T-helper 9 cell (primary cell): ENCODE data around the gene NRP1.
"Not testable (repeated sequence)": the region's sequence is repeated elsewhere in the genome, so short reads cannot be mapped to it uniquely, and the experiment has no call there.

Experiments
- DNase-seq: peaks from one replicate; pipeline ENCODE4 v3.0.0-alpha.2; 2020

Gene NRP1

DNA sequence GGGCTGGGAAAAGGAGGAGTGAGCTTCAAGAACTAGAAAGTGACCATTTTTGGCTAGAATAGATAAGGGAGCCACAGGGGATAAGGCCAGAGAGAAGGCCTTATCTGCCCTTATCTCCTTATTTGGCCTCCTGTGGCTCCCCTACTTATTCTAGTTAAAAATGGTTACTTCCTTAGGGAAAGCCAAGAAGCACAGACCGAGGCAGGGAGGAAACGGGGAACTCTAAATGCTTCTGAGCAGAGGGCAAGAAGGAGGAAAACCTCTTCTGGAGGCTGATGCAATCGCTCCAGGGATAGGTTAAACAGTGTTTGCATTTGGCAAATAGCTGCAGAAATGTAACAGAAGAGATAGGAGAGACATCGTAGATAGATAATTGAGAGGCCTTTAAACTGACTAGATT, 18.6 kb downstream of the NRP1 start:
- DNase-seq = no peak

DNA sequence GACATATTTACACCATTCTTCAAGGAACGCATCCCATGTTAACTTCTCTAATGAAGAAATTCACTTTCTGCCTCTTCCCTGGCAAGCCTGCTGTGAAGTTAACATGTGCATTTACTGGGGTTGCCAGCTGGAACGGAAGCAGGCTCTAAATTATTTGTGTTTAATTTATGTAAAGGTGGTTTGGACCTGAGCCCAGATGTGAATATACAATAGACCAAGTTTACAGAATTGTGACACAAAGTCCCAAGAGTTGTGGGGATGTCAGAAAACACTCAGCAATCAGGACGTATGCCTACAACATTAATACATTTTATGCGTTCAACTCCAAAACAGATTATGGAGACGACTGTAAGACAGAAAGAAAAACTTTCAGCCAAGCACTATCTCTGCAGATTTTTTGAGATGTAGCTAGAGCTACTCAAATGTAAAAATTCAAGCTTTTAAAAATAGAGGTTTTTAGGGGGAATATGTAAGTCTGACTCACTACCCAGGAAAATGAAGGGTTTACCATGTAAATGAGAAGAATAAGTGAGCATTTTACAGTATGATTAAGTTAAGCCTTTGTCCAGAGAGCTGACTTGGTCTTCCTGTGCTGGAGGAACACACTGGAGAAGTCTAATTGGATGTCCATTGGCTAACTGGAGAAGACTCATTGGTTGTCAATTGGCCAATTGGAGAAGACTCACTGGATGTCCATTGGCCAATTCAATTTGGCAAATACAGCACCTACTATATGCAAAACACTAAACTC, 19.5 kb downstream of the NRP1 start:
- no peak for DNase-seq

DNA sequence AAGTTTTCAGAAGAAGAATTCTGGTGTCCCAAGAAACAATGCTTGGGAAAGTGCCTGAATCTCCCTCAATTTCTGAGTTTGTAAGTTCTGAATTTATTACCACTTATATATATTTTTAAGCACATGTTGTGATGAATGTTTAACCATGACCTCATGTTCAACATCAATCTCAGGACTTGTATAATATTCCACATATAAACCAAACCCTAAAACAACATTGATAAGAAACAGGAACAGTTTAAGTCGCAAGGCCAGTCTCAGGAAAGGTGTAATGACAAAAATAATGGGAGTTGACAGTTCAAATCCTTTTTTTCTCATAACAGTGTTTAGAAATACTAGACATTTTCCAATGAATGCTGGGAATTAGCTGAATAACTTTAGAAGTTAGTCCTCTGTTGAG, 22.8 kb downstream of the NRP1 start:
- DNase-seq = no peak

DNA sequence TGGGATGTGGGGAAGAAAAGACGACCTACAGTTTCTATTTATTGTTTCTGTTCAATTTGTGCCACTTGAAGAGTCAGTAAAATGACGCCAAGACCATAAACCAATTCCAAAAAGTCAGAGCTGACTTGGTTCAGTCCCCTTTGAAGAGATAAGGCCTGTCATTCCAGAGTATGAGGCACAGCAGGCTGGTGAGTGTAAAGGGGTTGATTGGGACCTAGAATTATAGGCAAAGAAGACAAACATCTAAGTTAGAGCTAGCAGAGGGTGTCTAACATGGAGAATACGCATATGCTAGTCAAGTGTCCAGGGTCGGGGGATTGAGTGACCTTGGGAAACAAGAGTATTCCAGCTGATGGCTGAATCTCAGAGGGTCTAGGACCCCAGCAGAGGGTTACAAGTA, 23.6 kb downstream of the NRP1 start:
- DNase-seq = no peak

DNA sequence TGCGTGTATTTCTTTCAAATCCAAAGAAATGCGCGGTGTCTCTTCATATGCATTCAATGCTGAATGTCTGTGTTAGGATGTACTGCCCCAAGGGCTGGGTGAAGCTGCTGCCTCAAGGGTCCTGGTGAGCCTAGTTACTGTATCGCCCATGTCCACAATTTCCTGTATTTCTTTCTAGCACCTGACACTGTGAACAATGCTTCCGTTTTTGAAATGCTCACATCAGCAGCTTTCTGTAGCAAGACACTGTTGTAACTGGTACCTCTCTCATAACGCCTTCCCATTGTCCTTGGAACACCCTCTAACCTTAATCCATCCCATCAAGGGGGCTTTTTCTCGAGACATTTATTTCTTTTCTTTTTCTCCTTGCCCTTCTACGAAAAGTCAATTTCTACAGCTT, 25.1 kb downstream of the NRP1 start:
- DNase-seq = no peak

DNA sequence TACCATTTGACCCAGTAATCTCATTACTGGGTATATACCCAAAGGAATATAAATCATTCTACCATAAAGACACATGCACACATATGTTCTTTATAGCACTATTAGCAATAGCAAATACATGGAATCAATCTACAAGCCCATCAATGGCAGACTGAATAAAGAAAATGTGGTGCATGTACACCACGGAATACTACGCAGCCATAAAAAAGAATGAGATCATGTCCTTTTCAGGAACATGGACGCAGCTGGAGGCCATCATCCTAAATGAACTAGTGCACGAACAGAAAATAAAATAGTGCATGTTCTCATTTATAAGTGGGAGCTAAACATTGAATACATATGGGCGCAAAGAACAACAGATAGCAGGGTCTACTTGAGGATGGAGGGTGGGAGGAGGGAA, 26.6 kb downstream of the NRP1 start:
- DNase-seq = no peak

DNA sequence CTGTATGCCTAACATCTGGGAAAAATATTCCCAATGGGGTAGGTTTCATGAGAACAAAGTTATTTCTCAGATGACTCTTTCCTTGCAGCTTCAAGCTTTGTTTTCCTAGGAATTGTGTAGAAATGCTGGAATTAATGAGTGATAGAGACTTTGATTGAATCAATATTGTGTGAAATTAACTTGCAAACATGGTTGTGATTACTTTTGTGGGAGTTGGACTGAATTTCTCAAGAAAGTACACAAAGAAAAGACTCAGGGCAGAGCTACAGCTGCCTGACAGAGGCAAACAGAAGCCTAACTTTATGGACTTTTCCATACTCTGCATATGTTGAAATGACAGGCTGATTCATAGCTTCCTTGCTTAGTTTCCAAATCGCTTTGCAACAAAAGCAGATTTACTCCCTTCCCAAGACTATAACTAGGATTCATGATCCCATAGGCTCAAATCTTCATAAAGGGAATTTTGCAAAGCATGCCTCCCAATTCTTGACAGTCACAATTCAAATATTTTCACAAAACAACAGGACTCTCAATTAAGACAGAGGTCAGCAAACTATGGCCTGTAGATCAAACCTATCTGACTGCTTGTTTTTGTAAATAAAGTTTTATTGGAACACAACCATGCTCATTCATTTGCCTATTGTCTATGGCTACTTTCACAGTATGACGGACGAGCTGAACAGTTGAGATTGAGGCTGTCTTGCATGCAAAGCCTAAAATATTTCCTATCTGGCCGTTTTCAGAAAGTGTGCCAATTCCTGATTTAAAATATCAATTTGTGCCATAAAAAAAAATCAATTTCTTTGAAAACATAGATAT, 27.6 kb downstream of the NRP1 start:
- no peak for DNase-seq

DNA sequence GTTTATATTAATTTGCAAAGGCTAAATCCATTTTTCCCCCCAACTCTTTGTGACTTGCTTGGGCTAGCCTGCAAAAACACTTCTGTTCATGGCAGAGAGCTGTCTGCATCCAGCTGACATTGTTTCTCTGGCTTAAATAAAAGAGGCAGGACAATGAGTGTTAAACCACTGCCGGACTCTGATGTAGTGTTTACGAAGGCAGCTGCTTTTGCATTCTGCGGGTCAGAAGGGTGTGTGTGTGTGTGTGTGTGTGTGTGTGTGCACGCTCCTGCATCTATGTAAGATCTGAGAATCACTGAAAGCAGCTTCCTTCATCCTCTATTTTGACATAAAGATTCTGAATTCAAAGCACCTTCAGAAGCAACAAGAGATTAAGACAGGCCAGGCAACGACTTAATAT, 28.3 kb downstream of the NRP1 start:
- DNase-seq = no peak

DNA sequence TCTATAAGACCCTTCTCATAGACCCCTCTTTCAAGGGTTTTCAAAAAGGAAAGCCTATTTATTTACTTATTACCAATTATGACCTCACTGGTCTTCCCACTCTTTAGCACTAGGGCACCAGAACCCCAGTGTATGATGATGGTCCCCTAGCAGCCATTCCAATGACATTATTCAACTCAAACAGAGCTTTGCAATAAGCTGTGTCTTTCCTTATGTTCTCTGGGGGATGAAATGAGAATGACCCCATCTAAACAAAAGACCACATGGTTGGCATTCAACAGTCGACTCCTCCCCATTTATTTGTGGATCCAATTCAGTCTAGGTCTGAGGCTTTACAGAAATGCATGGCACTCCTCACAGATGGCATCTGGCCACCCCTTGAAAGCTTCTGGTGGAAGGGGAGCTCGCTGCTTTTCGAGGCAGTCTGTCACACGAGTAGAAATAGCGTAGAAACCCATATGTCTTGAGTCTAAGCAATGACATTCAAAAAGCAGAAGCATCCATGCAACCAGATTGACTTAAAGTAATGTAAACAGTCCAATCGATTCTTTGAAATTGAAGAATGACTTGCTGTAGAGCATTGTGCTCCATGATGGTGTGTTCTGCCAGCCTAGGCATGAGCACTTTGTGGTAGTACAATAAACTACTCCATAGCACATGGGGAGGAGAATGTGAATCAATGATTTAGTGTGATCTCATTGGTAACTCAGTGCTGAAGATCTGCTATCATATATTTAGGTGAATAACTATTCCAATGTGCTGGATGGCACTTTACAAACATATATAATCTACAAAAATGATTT, 29.8 kb downstream of the NRP1 start:
- no peak for DNase-seq

DNA sequence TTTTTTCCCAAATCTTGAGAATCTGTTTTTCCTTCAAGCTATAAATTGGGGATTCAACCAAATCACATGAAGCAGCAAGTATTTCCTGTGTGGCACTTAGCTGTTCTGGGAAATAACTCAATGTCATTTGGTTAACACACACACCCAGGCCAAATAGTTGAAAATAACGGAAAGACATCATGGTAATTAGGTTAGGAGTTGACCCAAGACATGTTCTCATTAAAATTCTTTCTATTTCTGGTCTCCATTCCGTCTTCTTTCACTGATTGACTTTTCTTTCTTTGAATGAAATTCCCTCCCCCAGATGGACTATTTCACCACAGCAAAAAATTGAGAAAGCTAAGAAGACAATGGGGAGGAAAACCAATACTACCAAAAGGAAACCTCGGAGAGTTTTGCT, 30.5 kb downstream of the NRP1 start:
- DNase-seq = no peak

DNA sequence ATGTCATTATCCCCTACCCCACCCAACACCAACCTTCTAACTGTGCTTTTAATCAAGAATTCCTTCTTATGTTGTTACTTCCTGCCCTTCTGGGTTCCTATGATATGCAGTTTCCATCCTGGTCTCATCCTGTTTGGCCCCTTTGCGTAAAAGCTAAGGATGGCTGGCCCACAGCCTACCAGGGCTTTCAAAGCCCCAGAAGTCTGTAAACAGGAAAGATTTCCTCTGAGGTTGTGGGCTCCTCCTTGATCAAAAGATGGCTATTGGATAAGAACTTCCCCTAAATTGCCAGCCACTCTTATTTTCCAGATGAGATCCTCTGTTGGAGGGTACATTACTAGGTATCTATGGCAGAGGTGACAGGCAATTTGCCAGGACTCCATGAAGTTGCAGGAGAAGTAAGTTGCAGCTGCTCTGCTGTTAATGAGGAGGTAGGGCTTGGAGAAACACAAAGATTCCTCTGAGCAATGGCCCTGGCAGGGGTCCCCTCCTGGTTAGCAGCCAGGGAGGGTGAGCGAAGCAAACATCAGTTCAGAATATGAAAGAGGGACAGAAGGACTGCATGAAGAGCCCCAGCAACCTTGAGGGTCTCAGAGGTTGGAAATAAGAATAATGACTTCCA, 32.1 kb downstream of the NRP1 start:
- no peak for DNase-seq

DNA sequence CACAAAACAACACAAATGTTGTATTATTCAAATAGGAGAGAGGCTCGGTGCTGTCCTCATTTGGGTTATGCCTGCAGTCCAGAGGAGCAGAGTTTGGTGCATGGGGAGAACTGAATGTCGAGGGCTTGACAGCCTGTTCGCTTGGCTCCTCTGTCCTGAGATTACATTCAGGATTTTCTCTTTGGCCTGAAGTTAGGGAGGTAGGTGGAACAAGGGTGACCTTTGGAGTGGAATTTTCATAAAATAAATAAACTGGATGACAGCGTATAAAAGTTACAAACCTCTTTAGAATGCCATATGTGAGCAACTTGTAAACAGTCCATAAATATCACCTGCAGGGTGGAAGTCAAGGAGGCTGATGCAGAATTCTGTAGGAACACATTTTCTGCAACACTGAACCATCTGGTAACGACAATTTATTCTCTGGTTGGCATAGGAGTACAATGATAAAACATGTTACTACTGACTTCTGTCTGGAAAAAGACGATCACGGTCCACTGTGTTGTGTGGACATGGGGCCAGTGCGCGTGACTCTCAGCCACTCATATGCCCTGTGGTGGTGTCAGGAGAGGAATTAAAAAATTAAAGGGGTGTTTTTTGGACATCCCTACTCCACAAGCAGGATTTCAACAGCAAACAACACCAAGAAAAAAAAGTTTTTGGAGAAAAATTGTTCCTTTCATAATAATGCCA, 33.2 kb downstream of the NRP1 start:
- DNase-seq = no peak

DNA sequence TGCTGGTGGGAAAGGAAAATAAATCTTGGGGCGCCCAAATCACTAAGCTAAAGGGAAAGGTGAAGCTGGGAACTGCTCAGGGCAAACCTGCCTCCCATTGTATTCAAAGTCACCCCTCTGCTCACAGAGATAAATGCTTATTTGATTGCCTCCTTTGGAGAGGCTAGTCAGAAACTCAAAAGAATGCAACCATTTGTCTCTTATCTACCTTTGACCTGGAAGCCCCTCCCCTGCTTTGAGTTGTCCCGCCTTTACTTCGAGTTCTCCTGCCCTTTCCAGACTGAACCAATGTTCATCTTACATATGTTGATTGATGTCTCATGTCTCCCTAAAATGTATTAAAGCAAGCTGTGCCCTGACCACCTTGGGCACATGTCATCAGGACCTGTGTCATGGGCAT, 33.9 kb downstream of the NRP1 start:
- not testable (repeated sequence) for DNase-seq

DNA sequence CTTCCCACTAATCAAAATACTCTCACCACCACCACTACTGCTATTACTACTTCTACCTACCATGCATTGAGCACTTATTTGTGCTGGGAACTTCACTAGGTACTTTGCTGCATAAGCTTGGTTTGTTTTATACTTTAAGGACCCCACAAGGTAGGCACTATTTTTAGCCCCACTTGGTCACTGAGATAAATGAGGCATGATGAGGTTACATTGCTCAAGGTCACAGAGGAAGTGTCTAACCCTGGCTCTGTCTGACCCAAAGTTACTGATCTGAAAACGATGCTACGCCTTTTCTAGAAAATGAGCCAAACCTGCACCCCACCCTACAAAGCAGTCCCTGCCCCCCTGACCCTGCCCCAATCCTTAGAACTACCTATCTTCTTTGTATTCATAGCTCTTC, 35.6 kb downstream of the NRP1 start:
- DNase-seq = no peak

DNA sequence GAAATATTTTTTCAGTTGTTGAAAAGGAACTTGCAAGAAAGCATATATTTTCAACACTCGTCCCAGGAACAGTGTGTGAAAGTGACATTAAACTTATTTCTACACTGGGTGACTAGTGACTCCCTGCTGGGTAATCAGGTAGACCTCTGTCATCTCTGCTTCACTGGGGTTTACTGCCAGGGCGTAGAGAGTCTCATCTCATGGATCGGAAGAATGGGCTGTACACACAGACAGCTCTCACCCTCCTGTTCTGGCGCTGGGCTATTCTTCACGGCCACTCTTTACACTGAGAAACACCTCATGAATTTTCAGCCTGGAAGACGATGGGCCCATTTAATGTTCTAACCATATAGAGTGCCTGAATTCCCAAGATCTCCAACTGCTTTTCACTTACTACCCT, 36.4 kb downstream of the NRP1 start:
- no peak for DNase-seq

DNA sequence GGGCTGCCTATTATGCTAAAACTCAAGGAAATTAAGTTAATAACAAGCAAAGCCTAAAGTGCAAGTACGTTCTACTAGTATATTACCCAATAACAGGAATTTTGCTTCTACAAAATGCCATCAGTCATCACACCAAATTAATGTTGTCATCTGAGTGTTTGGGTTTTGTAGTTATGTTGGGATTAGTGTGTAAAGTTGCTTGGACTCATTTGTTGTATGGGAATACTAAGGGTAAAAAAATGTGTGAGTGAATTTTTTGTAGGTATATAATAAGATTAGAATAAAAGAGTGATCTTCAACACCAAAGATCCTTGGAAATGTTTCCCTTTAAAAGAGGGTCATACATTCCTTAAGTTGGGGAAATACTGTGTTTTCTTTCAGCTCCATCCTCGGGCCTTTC, 38.6 kb downstream of the NRP1 start:
- DNase-seq = no peak

DNA sequence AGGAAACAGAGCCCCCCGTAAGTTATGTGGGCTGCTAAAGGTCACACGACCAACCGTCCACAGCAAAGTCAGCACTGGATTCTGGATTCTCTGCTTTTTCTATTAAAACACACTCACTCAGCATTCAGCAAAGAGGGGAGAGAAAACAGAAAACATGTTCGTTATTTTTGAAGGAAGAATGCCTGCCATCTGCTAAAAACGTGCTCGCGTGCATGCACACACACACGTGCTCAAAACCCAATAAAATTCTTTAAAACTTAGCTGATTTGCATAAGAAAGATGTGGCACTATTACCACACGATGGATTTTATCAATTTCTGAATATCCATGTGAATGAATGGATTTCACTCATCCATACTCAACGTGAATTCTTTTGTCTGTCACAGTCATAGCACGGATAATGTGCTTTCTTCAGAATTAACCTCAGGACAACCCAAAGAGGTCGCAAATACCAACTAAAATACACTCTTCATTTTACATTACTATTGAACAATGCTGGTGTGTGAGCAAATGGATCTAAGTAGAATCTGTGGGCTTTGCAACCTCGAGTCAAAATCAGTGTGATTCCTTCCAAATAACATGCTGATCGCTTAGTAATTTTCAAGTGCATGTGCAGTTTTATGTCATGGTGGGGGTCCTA, 40.8 kb downstream of the NRP1 start:
- DNase-seq = no peak

DNA sequence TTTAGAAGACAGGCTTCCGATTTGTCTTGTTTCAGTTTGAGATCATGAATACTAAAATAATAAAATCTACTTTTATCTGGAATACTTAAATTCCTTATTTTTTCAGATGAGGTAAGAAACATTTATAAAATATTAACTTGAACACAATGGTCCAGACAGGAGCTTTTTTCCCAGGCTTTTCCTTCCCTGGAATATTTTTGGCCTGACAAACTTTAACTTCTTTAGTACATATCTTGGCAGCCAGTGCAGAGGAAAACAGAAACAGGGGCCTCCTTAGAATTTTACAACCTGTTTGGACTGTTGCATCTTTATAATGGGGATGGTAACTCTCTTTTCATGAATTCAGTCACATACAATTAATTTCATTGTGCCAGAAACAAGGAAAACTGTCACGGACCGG, 41.4 kb downstream of the NRP1 start:
- no peak for DNase-seq

DNA sequence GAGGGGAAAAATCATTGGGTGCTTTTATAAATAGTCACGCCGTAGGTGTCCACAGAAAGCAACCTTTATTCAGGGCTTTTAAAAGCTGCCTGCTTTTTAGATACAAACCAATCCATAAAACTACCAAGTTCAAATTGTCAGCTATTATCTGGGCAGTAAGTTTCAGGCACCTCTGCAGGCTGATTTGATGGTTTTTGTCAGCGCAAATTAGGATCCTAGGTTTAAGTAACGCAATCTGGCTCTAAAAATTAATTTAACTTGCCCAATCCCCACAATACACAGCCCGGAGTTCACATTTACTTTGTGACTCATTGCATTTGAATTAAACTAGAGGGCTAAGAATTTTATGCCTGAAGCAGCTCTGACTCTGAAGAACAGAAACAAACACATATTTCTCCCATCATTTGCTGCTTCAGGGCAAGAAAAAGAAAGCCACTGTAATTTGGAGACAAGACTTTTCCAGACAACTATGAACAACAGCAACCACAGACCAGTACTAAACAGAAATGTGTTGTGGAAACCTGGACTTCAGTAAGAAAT, 43.3 kb downstream of the NRP1 start:
- DNase-seq = no peak

DNA sequence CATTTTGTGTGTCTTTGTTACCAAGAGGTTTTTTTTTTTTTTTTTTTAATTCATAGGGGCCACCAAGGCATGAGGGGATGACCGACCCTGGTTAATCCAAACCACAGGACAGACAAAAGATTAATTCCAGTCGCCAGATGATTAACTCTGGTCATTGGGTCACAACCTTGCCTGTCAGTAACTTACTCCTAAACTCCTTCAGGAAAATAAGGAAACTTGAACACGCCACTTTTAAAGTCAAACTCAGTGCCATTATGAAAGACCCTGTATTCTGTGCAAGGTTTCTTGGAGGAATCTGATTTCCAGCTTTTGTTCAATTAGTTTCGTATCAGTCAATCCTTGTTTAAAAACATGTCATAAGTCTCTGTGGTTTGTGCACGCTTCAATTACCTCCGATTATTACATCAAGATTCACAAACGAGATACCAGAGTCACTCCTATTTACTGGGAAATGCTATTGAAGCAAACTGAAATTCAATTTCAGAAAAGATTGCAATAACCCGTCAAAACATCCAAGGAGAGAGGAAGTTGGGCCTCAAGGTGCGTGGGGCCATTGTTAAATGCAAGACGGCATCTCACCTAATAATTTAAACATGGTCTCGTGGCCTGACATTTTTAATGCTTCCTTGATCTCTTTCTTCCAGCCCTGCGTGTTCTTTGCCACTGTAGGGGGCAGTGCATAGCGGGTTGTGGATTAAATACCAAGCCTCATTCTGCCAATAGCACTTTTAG, 44.0 kb downstream of the NRP1 start:
- DNase-seq = no peak

DNA sequence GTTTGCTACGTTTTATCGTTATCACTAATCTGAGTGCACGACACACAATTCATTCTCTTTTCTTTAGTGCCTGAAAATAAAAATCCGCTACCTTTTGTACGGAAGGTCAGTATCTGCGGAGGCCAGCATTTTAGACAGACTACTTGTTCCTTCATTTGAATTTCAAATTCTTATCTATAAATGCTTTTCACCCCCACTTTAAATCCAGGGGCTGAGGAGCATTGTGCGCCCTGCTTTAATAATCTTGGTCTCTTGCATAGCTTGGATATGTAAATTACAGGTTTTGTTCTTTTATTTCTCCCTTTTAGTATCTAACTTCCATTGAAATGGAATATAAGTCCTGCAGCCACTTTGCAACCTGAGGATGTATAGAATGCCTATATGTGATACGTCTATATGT, 44.7 kb downstream of the NRP1 start:
- no peak for DNase-seq
